Spleen (tissue), 7 donors: Measurements from ENCODE around the gene LDLRAD4.

Experiments used
- CTCF ChIP-seq, 11 experiments: fragments of 200-600 bp in 7 of 11; fragments of 450-650 bp in 4 of 11; sonication (generic) in 4 of 11; IDR thresholded peaks in 8 of 11; conservative IDR thresholded peaks in 3 of 11; 1 replicate in 7 of 11; 2 replicates in 4 of 11; pipeline versions ENCODE4 v1.4.0 to v1.8.0; 2016 to 2021; ENCODE audit warnings: antibody characterized with exemption in 11 of 11, inconsistent platforms in 4 of 11, mild to moderate bottlenecking in 1 of 11
- POLR2A ChIP-seq, 3 donors: fragments of 450-650 bp; IDR thresholded peaks; one replicate each; pipeline ENCODE4 v1.5.1; 2017; ENCODE audit warnings: antibody characterized with exemption in 3 of 3, mild to moderate bottlenecking in 1 of 3
- POLR2AphosphoS5 ChIP-seq, 3 donors: sonication (generic); formaldehyde crosslinking; IDR thresholded peaks; one replicate each; pipeline ENCODE4 v1.5.1; 2017; ENCODE audit warnings: antibody characterized with exemption in 3 of 3
- donor health status: DM: no; HTN: no; CAD: no; lungs with moderate emphysema.
- donor health status: DM: no; HTN: no; CAD: no.
- donor health status: DM: no; HTN: no; CAD: no.

GRCh38 chr18:13522256-13522655 is 303.7 kb downstream of the LDLRAD4 start:
- TF ChIP-seq CTCF (IDR thresholded peaks at IDR 0.05 in 8 of 11, conservative IDR thresholded peaks at IDR 0.05 in 3 of 11) = no peak
- no peak for TF ChIP-seq POLR2A (IDR thresholded peaks at IDR 0.05)
- TF ChIP-seq POLR2AphosphoS5 (IDR thresholded peaks at IDR 0.05) = no peak
